NCI-H146 (cell line): Measurements from ENCODE around the gene SUPT16H.
A peak's percentile ranks its signal among the peaks of the same experiment; 100 is the strongest.
"Not testable (repeated sequence)": the region's sequence is repeated elsewhere in the genome, so short reads cannot be mapped to it uniquely, and the experiment has no call there.

Experiments
- DNase-seq: peaks from one replicate; lab custom pipeline; 2025; lab: John Stamatoyannopoulos, UW

The SUPT16H gene

GRCh38 chr14:21383848-21384493 is at the start of gene SUPT16H:
Gene SUPT16H, minus strand, starts transcription at chr14:21384019. Its CDS starts 92 bp downstream, at chr14:21383927.
- peak; percentile 97 for DNase-seq

GRCh38 chr14:21431126-21431525 is 47.3 kb upstream of the SUPT16H start:
- DNase-seq = no peak

GRCh38 chr14:21428930-21429329 is 45.1 kb upstream of the SUPT16H start:
- DNase-seq = no peak

GRCh38 chr14:21426692-21427091 is 42.9 kb upstream of the SUPT16H start:
- no peak for DNase-seq

GRCh38 chr14:21419528-21419927 is 35.7 kb upstream of the SUPT16H start:
- no peak for DNase-seq

- DNase-seq = no peak
These were observed 31.5 kb upstream of the SUPT16H start for GRCh38 chr14:21415329-21415728.

- no peak for DNase-seq
These were observed 30.4 kb upstream of the SUPT16H start for GRCh38 chr14:21414137-21414631.

GRCh38 chr14:21408147-21408546 is 24.3 kb upstream of the SUPT16H start:
- no peak for DNase-seq

GRCh38 chr14:21406213-21406612 is 22.4 kb upstream of the SUPT16H start:
- no peak for DNase-seq

GRCh38 chr14:21405097-21405496 is 21.3 kb upstream of the SUPT16H start:
- DNase-seq = no peak

- DNase-seq = no peak
These were observed 15.6 kb upstream of the SUPT16H start for GRCh38 chr14:21399311-21399870.

GRCh38 chr14:21398901-21399300 is 15.1 kb upstream of the SUPT16H start:
- DNase-seq = no peak

GRCh38 chr14:21395450-21395849 is 11.6 kb upstream of the SUPT16H start:
- DNase-seq = no peak

- peak; percentile 72 for DNase-seq
These were observed 1.5 kb upstream of the SUPT16H start for GRCh38 chr14:21385188-21385904.

GRCh38 chr14:21384494-21384851 is 654 bp upstream of the SUPT16H start:
- no peak for DNase-seq

- peak; percentile 59 for DNase-seq
These were observed 652 bp downstream of the SUPT16H start for GRCh38 chr14:21382886-21383847.

- DNase-seq = no peak
These were observed 1.7 kb downstream of the SUPT16H start for GRCh38 chr14:21382095-21382494.

- no peak for DNase-seq
These were observed 4.5 kb downstream of the SUPT16H start for GRCh38 chr14:21379338-21379737.

- no peak for DNase-seq
These were observed 9.8 kb downstream of the SUPT16H start for GRCh38 chr14:21373980-21374379.

- not testable (repeated sequence) for DNase-seq
These were observed 11.0 kb downstream of the SUPT16H start for GRCh38 chr14:21372814-21373213.

GRCh38 chr14:21369949-21370679 is 13.7 kb downstream of the SUPT16H start:
- no peak for DNase-seq
